IMR-90 (cell line): ENCODE results near the gene TFPI. TPM values are rescaled to one million over a fixed set of nuclear protein-coding genes. Genes with fewer than 3 reads are reported as not detected.

Experiments used
- ATAC-seq: fragments of 200-7000 bp; cut with Tn5 transposase; 2 replicates; pipeline ENCODE4 v1.9.1; 2020; ENCODE audit warnings: low read depth, mild to moderate bottlenecking, moderate library complexity
- BruUV-seq: library from RNA; stranded (reverse); fragments of 400-500 nt; replicated peaks from 2 replicates; lab custom pipeline; 2021; lab: Mats Ljungman, UMichigan
- CTCF ChIA-PET: fragments of 300-600 bp; formaldehyde crosslinking; extraction: SDS; loops from one replicate; lab custom pipeline; 2021; ENCODE audit warnings: antibody characterized with exemption; lab: Yijun Ruan, JAX
- POLR2A ChIA-PET: fragments of 300-600 bp; sonication (Branson Sonifier 250); formaldehyde crosslinking; loops from one replicate; lab custom pipeline; 2022; ENCODE audit warnings: antibody characterized with exemption; ENCODE audit not compliant: unreplicated experiment; lab: Charles Lee
- DNase-seq: peaks from one replicate; pipeline ENCODE4 v3.0.0; 2013
- H2AFZ ChIP-seq: replicated peaks from 2 replicates; pipeline ENCODE3; 2013; ENCODE audit warnings: low read length, mild to moderate bottlenecking; ENCODE audit not compliant: poor library complexity
- H2AK5ac ChIP-seq: 2 replicates; pipeline ENCODE4 v1.6.1; 2013; ENCODE audit warnings: low read depth, low read length, inconsistent platforms
- H2AK9ac ChIP-seq: replicated peaks from 2 replicates; pipeline ENCODE3; 2013; ENCODE audit warnings: mild to moderate bottlenecking, low read depth, low read length, moderate library complexity; ENCODE audit not compliant: poor library complexity
- H2BK120ac ChIP-seq: 2 replicates; pipeline ENCODE4 v1.6.1; 2013; ENCODE audit warnings: low read depth, low read length, inconsistent platforms
- H2BK15ac ChIP-seq: 3 replicates; pipeline ENCODE4 v1.6.1; 2013; ENCODE audit warnings: low read depth, low read length, inconsistent platforms
- H2BK20ac ChIP-seq: 2 replicates; pipeline ENCODE4 v1.6.1; 2013; ENCODE audit warnings: low read depth, mild to moderate bottlenecking, inconsistent platforms, low read length, moderate library complexity
- H2BK5ac ChIP-seq: 2 replicates; pipeline ENCODE4 v1.6.1; 2013; ENCODE audit warnings: mild to moderate bottlenecking, low read depth, low read length, inconsistent platforms; ENCODE audit not compliant: poor library complexity, severe bottlenecking
- H3K14ac ChIP-seq: replicated peaks from 2 replicates; pipeline ENCODE4 v1.6.1; 2013; ENCODE audit warnings: low read depth, low read length, inconsistent platforms
- H3K18ac ChIP-seq: 2 replicates; pipeline ENCODE4 v1.6.1; 2013; ENCODE audit warnings: low read depth, low read length, control low read depth
- H3K23ac ChIP-seq: 2 replicates; pipeline ENCODE4 v1.6.1; 2013; ENCODE audit warnings: low read depth, low read length, inconsistent platforms
- H3K27ac ChIP-seq: 2 replicates; pipeline ENCODE4 v1.5.1; 2013; ENCODE audit warnings: mild to moderate bottlenecking, control low read depth, low read length; ENCODE audit not compliant: insufficient read depth
- H3K27me3 ChIP-seq: 2 replicates; pipeline ENCODE4 v1.6.1; 2013; ENCODE audit warnings: low read length; ENCODE audit not compliant: control insufficient read depth, insufficient read depth
- H3K36me3 ChIP-seq: 2 replicates; pipeline ENCODE4 v1.6.1; 2013; ENCODE audit warnings: low read length, mixed read lengths; ENCODE audit not compliant: control insufficient read depth, insufficient read depth
- H3K4ac ChIP-seq: 2 replicates; pipeline ENCODE4 v1.6.1; 2013; ENCODE audit warnings: low read depth, low read length, inconsistent platforms
- H3K4me1 ChIP-seq: 2 replicates; pipeline ENCODE4 v1.6.1; 2013; ENCODE audit warnings: low read length, mixed read lengths; ENCODE audit not compliant: control insufficient read depth, insufficient read depth
- H3K4me2 ChIP-seq: 2 replicates; pipeline ENCODE4 v1.6.1; 2013; ENCODE audit warnings: low read depth, mild to moderate bottlenecking, control low read depth, low read length, moderate library complexity
- H3K4me3 ChIP-seq: 2 replicates; pipeline ENCODE4 v1.5.1; 2013; ENCODE audit warnings: low read depth, mild to moderate bottlenecking, control low read depth, low read length, moderate library complexity; ENCODE audit not compliant: insufficient read depth
- H3K56ac ChIP-seq: 2 replicates; pipeline ENCODE4 v1.6.1; 2013; ENCODE audit warnings: low read length, inconsistent platforms; ENCODE audit not compliant: insufficient read depth; ENCODE audit errors: extremely low read depth
- H3K79me1 ChIP-seq, 2 experiments: 2 replicates each; pipeline ENCODE4 v1.6.1; 2013; ENCODE audit warnings: low read length in 2 of 2, inconsistent platforms in 1 of 2, low read depth in 1 of 2
- H3K9ac ChIP-seq: 2 replicates; pipeline ENCODE4 v1.6.1; 2013; ENCODE audit warnings: low read depth, low read length, control low read depth
- H3K9me1 ChIP-seq: 2 replicates; pipeline ENCODE4 v1.6.1; 2013; ENCODE audit warnings: low read length, inconsistent platforms; ENCODE audit not compliant: insufficient read depth
- H3K9me3 ChIP-seq: 2 replicates; pipeline ENCODE4 v1.6.1; 2013; ENCODE audit warnings: low read length; ENCODE audit not compliant: control insufficient read depth, insufficient read depth
- H4K20me1 ChIP-seq: 2 replicates; pipeline ENCODE4 v1.6.1; 2013; ENCODE audit warnings: low read length, inconsistent platforms; ENCODE audit not compliant: insufficient read depth
- H4K5ac ChIP-seq: 2 replicates; pipeline ENCODE4 v1.6.1; 2013; ENCODE audit warnings: mild to moderate bottlenecking, low read depth, low read length, control low read depth
- H4K8ac ChIP-seq, 2 experiments: 2 replicates each; pipeline ENCODE4 v1.6.1; 2013; ENCODE audit warnings: low read depth in 2 of 2, low read length in 2 of 2, control low read depth in 1 of 2, inconsistent platforms in 1 of 2
- H4K91ac ChIP-seq: 2 replicates; pipeline ENCODE4 v1.6.1; 2013; ENCODE audit warnings: low read depth, low read length, inconsistent platforms; ENCODE audit not compliant: insufficient read depth
- BHLHE40 ChIP-seq: fragments of 150-350 bp; IDR thresholded peaks from 2 replicates; pipeline ENCODE4 v1.6.1; 2016; ENCODE audit warnings: mild to moderate bottlenecking, low read depth, low read length
- CEBPB ChIP-seq: IDR thresholded peaks from 2 replicates; pipeline ENCODE4 v1.6.1; 2012; ENCODE audit warnings: low read depth, low read length, improper control_type of control experiment
- CHD1 ChIP-seq: IDR thresholded peaks from 2 replicates; pipeline ENCODE4 v1.6.1; 2012; ENCODE audit warnings: low read depth, low read length, improper control_type of control experiment
- FOS ChIP-seq: fragments of 150-350 bp; IDR thresholded peaks from 2 replicates; pipeline ENCODE4 v1.6.1; 2016; ENCODE audit warnings: low read depth, low read length
- MXI1 ChIP-seq: IDR thresholded peaks from 2 replicates; pipeline ENCODE4 v1.6.1; 2012; ENCODE audit warnings: low read depth, mild to moderate bottlenecking, low read length, moderate library complexity, borderline replicate concordance
- NFE2L2 ChIP-seq: fragments of 150-350 bp; IDR thresholded peaks from 2 replicates; pipeline ENCODE4 v1.6.1; 2016; ENCODE audit warnings: low read depth, mild to moderate bottlenecking, low read length
- POLR2A ChIP-seq: IDR thresholded peaks from 2 replicates; pipeline ENCODE4 v1.6.1; 2012; ENCODE audit warnings: mild to moderate bottlenecking, low read depth, low read length
- RAD21 ChIP-seq: IDR thresholded peaks from 2 replicates; pipeline ENCODE4 v1.6.1; 2012; ENCODE audit warnings: low read length, improper control_type of control experiment
- RCOR1 ChIP-seq: IDR thresholded peaks from 2 replicates; pipeline ENCODE4 v1.6.1; 2012; ENCODE audit warnings: mild to moderate bottlenecking, low read length, improper control_type of control experiment; ENCODE audit not compliant: insufficient replicate concordance
- RFX5 ChIP-seq: IDR thresholded peaks from 2 replicates; pipeline ENCODE4 v1.8.0; 2012; ENCODE audit warnings: low read depth, mild to moderate bottlenecking, low read length, moderate library complexity
- WGBS, 2 experiments: methylation state at CpG; one replicate each; pipeline versions ENCODE4 v1.1.5 to v1.1.7; 2013; ENCODE audit warnings: missing lambda C conversion rate in 2 of 2; ENCODE audit not compliant: insufficient read length in 1 of 2; ENCODE audit errors: extremely low coverage in 2 of 2; 5-methylcytosine and 5-hydroxymethylcytosine counted together
- dilution Hi-C: fragments of 300-500 bp; cut with HindIII; formaldehyde crosslinking; loops from one replicate; pipeline ENCODE4 v1.14.3; 2018; ENCODE audit warnings: low sequenced_read_pairs; ENCODE audit not compliant: unreplicated experiment
- in situ Hi-C: fragments of 300-500 bp; cut with MboI; formaldehyde crosslinking; loops from 3 replicates; pipeline ENCODE4 v1.14.3; 2019; ENCODE audit warnings: low sequenced_read_pairs, inconsistent platforms, mixed read lengths
- intact Hi-C: fragments of 100-400 bp; cut with micrococcal nuclease; formaldehyde crosslinking; loops from 2 replicates; pipeline ENCODE4 v1.10.0; 2022
- polyA plus RNA-seq, 3 experiments: library from polyadenylated mRNA; depleted of rRNA; stranded (reverse); fragments of >200 nt; gene quantifications; 2 replicates each; pipeline ENCODE4 v1.2.3, GENCODE V29; 2012; ENCODE audit warnings: low replicate concordance in 1 of 3
- total RNA-seq: library from RNA; depleted of rRNA; stranded (reverse); fragments of >200 nt; gene quantifications from 2 replicates; pipeline ENCODE4 v1.2.3, GENCODE V29; 2012
- TF ChIP-seq, protein P1 (sequence below): fragments of 150-350 bp; IDR thresholded peaks from 2 replicates; pipeline ENCODE4 v1.6.1; 2017; ENCODE audit warnings: mild to moderate bottlenecking, antibody characterized with exemption, low read length, low read depth
- TF ChIP-seq, protein P2 (sequence below): conservative IDR thresholded peaks from 2 replicates; pipeline ENCODE4 v1.5.1; 2012; ENCODE audit warnings: mild to moderate bottlenecking, low read depth, low read length, improper control_type of control experiment

TFPI gene
- total and polyA plus RNA-seq, 2 of the 4 experiments (the other 2 are of a cell fraction) = 33.9 to 83.0 TPM

DNA sequence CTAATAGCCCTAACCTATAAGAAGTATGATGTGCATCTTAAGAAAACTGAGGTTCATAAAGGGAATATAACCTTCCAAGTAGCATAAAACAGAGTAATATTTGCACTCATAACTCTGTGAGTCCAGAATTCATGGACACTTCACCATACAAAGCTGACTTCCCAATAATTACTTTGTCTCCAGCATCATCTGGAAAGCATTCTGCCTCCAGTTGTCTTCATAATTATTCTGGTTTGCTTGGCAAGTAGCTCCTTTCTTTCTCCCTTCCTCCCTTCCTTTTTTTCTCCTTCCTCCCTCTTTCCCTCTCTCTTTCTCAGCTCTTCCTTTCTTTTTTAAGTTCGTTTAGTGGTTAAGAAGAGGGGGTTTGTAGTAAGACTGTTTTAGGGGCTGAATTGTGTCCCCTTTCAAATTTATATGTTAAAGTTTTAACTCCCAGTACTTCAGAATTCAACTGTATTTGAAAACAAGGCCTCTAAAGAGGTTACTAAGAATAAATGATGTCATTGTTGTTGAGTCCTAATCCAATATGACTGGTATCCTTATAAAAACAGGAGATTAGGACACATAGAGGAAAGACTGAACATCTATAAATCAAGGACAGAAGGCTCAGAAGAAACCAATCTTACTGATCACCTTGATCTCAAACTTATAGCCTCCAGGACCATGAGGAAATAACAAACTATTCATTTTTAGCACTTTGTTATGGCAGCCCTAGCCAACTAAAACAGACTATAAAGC lies 28.9 kb downstream of the TFPI start:
- H3K79me1 ChIP-seq = peaks cover 11 to 37% of the 10 kb centered on the region in 2 experiments; a peak in 3 of 4 replicates
- H3K27ac ChIP-seq = no peak overlapping the region
- WGBS, 2 experiments = no CpG with 5 or more reads among the region's 1 CpG
- DNase-seq (no peak), ATAC-seq (no peak)
- no peaks in the 10 kb centered on the region for H3K9me1 ChIP-seq
- H3K4me2 ChIP-seq = no peak overlapping the region; the same call in 1 of the 2 replicates
- H2AK9ac ChIP-seq = no peak overlapping the region
- no peak overlapping the region for H2AFZ ChIP-seq
- H3K23ac ChIP-seq = peak overlapping the region; percentile 16; the same call in 1 of the 2 replicates
- H3K4me3 ChIP-seq = no peak overlapping the region
- peaks cover 9% of the 10 kb centered on the region for H3K36me3 ChIP-seq
- H2BK20ac ChIP-seq = no peak overlapping the region
- no peak overlapping the region for H4K91ac ChIP-seq
- no peaks in the 10 kb centered on the region; the same call in 1 of the 2 replicates for H3K9me3 ChIP-seq
- CTCF ChIA-PET = no interaction called here
- no TSS peak for BruUV-seq
- H2AK5ac ChIP-seq = no peak overlapping the region
- in situ Hi-C loops (no loop called here), intact Hi-C loops (no loop called here), dilution Hi-C loops (no loop called here)
- H4K8ac ChIP-seq = no peak overlapping the region
- peak overlapping the region; percentile 58; the same call in 1 of the 2 replicates for H4K5ac ChIP-seq
- no peak overlapping the region for H2BK120ac ChIP-seq
- H2BK5ac ChIP-seq = peak overlapping the region; percentile 42
- TF ChIP-seq CHD1 (no peak), BHLHE40 (no peak), MXI1 (no peak), FOS (no peak), POLR2A (no peak), RCOR1 (no peak), RAD21 (no peak), CEBPB (no peak), NFE2L2 (no peak), RFX5 (no peak)
- TF ChIP-seq, protein P1, sequence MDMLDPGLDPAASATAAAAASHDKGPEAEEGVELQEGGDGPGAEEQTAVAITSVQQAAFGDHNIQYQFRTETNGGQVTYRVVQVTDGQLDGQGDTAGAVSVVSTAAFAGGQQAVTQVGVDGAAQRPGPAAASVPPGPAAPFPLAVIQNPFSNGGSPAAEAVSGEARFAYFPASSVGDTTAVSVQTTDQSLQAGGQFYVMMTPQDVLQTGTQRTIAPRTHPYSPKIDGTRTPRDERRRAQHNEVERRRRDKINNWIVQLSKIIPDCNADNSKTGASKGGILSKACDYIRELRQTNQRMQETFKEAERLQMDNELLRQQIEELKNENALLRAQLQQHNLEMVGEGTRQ = no peak
- TF ChIP-seq, protein P2, sequence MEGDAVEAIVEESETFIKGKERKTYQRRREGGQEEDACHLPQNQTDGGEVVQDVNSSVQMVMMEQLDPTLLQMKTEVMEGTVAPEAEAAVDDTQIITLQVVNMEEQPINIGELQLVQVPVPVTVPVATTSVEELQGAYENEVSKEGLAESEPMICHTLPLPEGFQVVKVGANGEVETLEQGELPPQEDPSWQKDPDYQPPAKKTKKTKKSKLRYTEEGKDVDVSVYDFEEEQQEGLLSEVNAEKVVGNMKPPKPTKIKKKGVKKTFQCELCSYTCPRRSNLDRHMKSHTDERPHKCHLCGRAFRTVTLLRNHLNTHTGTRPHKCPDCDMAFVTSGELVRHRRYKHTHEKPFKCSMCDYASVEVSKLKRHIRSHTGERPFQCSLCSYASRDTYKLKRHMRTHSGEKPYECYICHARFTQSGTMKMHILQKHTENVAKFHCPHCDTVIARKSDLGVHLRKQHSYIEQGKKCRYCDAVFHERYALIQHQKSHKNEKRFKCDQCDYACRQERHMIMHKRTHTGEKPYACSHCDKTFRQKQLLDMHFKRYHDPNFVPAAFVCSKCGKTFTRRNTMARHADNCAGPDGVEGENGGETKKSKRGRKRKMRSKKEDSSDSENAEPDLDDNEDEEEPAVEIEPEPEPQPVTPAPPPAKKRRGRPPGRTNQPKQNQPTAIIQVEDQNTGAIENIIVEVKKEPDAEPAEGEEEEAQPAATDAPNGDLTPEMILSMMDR = no peak
- H3K9ac ChIP-seq = no peak overlapping the region
- H3K27me3 ChIP-seq = no peaks in the 10 kb centered on the region
- peak overlapping the region; percentile 21; the same call in 1 of the 2 replicates for H3K14ac ChIP-seq
- H3K56ac ChIP-seq = no peak overlapping the region
- H3K4ac ChIP-seq = no peak overlapping the region
- POLR2A ChIA-PET = no interaction called here
- H2BK15ac ChIP-seq = no peak overlapping the region
- H3K4me1 ChIP-seq = peaks cover 4% of the 10 kb centered on the region; the same call in 1 of the 2 replicates
- H4K20me1 ChIP-seq = no peaks in the 10 kb centered on the region
- H3K18ac ChIP-seq = peak overlapping the region; percentile 43; the same call in 1 of the 2 replicates
